GM12865 (cell line): Measurements from ENCODE around the gene OR52N1.

Experiments
- DNase-seq: peaks from one replicate; pipeline ENCODE4 v3.0.0; 2010; ENCODE audit warnings: low read depth
- H3K4me3 ChIP-seq: 2 replicates; pipeline ENCODE4 v1.5.1; 2011; ENCODE audit warnings: mild to moderate bottlenecking, low read depth, low read length, control low read depth
- CTCF ChIP-seq: IDR thresholded peaks from 2 replicates; pipeline ENCODE4 v1.5.1; 2011; ENCODE audit warnings: low read length, control low read depth, low read depth, inconsistent platforms; ENCODE audit not compliant: insufficient read depth; ENCODE audit errors: missing control alignments

The OR52N1 gene

GRCh38 chr11:5783255-5783654 lies 7.8 kb downstream of the OR52N1 start, which contains the start of gene OR52N5:
Gene OR52N5, minus strand, starts transcription at chr11:5783355. Its CDS starts 4,721 bp downstream, at chr11:5778634.
- H3K4me3 ChIP-seq: no peak within 1 kb of the TSS
- DNase-seq: no peak
- TF ChIP-seq CTCF: no peak

GRCh38 chr11:5767056-5767455 lies 24.0 kb downstream of the OR52N1 start:
- TF ChIP-seq CTCF: no peak
- DNase-seq: no peak
- no peak overlapping the region for H3K4me3 ChIP-seq

- H3K4me3 ChIP-seq: no peak within 1 kb of the TSS
- no peak for DNase-seq
- TF ChIP-seq CTCF: no peak
Observed at GRCh38 chr11:5753943-5754342, 37.1 kb downstream of the OR52N1 start, which contains the start of gene OR52N4. Gene OR52N4, plus strand, starts transcription at chr11:5754243. Its CDS starts 498 bp downstream, at chr11:5754741.

- no peak for TF ChIP-seq CTCF
- no peak for DNase-seq
- no peak overlapping the region for H3K4me3 ChIP-seq
Observed at GRCh38 chr11:5749836-5750235, 41.2 kb downstream of the OR52N1 start.

- no peak overlapping the region for H3K4me3 ChIP-seq
- no peak for TF ChIP-seq CTCF
- DNase-seq: no peak
Observed at GRCh38 chr11:5746614-5747013, 44.5 kb downstream of the OR52N1 start.

GRCh38 chr11:5738431-5738830 lies 52.6 kb downstream of the OR52N1 start:
- no peak for DNase-seq
- no peak for TF ChIP-seq CTCF
- no peak overlapping the region for H3K4me3 ChIP-seq

- no peak overlapping the region for H3K4me3 ChIP-seq
- no peak for DNase-seq
- no peak for TF ChIP-seq CTCF
Observed at GRCh38 chr11:5737670-5738392, 53.2 kb downstream of the OR52N1 start.
